Neuronal stem cell (in vitro differentiated cells): ENCODE results near the gene PRR5.
A peak's percentile ranks its signal among the peaks of the same experiment; 100 is the strongest.

Experiments
- DNase-seq: peaks from one replicate; pipeline ENCODE4 v3.0.0-alpha.2; 2013; ENCODE audit warnings: low spot score
- H2AFZ ChIP-seq: one replicate; pipeline ENCODE4 v1.6.1; 2013; ENCODE audit warnings: mild to moderate bottlenecking, low read length, inconsistent platforms
- H2AK5ac ChIP-seq: 2 replicates; pipeline ENCODE4 v1.6.1; 2013; ENCODE audit warnings: low read depth, mild to moderate bottlenecking, inconsistent platforms, low read length, moderate library complexity, mixed read lengths
- H2BK120ac ChIP-seq: 2 replicates; pipeline ENCODE4 v1.6.1; 2013; ENCODE audit warnings: low read depth, mild to moderate bottlenecking, inconsistent platforms, low read length, moderate library complexity, mixed read lengths
- H2BK12ac ChIP-seq: one replicate; pipeline ENCODE4 v1.6.1; 2013; ENCODE audit warnings: low read length, inconsistent platforms
- H2BK15ac ChIP-seq: 2 replicates; pipeline ENCODE4 v1.6.1; 2013; ENCODE audit warnings: mild to moderate bottlenecking, low read length, inconsistent platforms, mixed read lengths
- H2BK5ac ChIP-seq: one replicate; pipeline ENCODE4 v1.6.1; 2013; ENCODE audit warnings: inconsistent platforms, mild to moderate bottlenecking, low read length, moderate library complexity
- H3K14ac ChIP-seq: one replicate; pipeline ENCODE4 v1.6.1; 2013; ENCODE audit warnings: low read length, inconsistent platforms
- H3K18ac ChIP-seq: 2 replicates; pipeline ENCODE4 v1.6.1; 2013; ENCODE audit warnings: low read length, inconsistent platforms
- H3K23ac ChIP-seq: 2 replicates; pipeline ENCODE4 v1.6.1; 2013; ENCODE audit warnings: low read depth, mild to moderate bottlenecking, mixed read lengths, low read length, inconsistent platforms; ENCODE audit not compliant: poor library complexity
- H3K27ac ChIP-seq: replicated peaks from 3 replicates; pipeline ENCODE4 v1.5.1; 2013; ENCODE audit warnings: low read length, inconsistent platforms
- H3K27me3 ChIP-seq, 3 experiments: 2 replicates each; pipeline ENCODE4 v1.6.1; 2013; ENCODE audit warnings: low read length in 3 of 3, mild to moderate bottlenecking in 2 of 3, inconsistent platforms in 1 of 3, low read depth in 1 of 3, mixed read lengths in 1 of 3, moderate library complexity in 1 of 3; ENCODE audit not compliant: control insufficient read depth in 3 of 3, insufficient read depth in 3 of 3
- H3K36me3 ChIP-seq, 2 donors: replicated peaks in 1 of 2; 2 replicates each; pipeline ENCODE4 v1.6.1; 2013; ENCODE audit warnings: low read length in 2 of 2; ENCODE audit not compliant: control insufficient read depth in 2 of 2, insufficient read depth in 2 of 2
- H3K4ac ChIP-seq: 2 replicates; pipeline ENCODE4 v1.6.1; 2013; ENCODE audit warnings: inconsistent platforms, mild to moderate bottlenecking, low read length, moderate library complexity
- H3K4me1 ChIP-seq, 2 donors: 1 replicate in 1 of 2; 2 replicates in 1 of 2; pipeline ENCODE4 v1.6.1; 2013; ENCODE audit warnings: low read length in 2 of 2, low read depth in 1 of 2; ENCODE audit not compliant: control insufficient read depth in 2 of 2, insufficient read depth in 1 of 2
- H3K4me2 ChIP-seq: one replicate; pipeline ENCODE4 v1.6.1; 2013; ENCODE audit warnings: mild to moderate bottlenecking, low read length, inconsistent platforms; ENCODE audit not compliant: insufficient read depth, poor library complexity, severe bottlenecking
- H3K4me3 ChIP-seq, 2 donors: 2 replicates each; pipeline ENCODE4 v1.5.1; 2013; ENCODE audit warnings: low read length in 2 of 2, mild to moderate bottlenecking in 2 of 2, inconsistent platforms in 1 of 2, moderate library complexity in 1 of 2
- H3K79me1 ChIP-seq: one replicate; pipeline ENCODE4 v1.6.1; 2013; ENCODE audit warnings: low read depth, mild to moderate bottlenecking, inconsistent platforms, low read length, moderate library complexity
- H3K9ac ChIP-seq: one replicate; pipeline ENCODE4 v1.6.1; 2013; ENCODE audit warnings: mild to moderate bottlenecking, low read depth, low read length, inconsistent platforms; ENCODE audit not compliant: poor library complexity
- H3K9me3 ChIP-seq, 2 donors: replicated peaks in 1 of 2; 2 replicates each; pipeline versions ENCODE3 to v1.6.1; 2013; ENCODE audit warnings: low read length in 2 of 2, mild to moderate bottlenecking in 2 of 2, inconsistent platforms in 1 of 2, low read depth in 1 of 2, mixed read lengths in 1 of 2, moderate library complexity in 1 of 2; ENCODE audit not compliant: control insufficient read depth in 2 of 2, insufficient read depth in 1 of 2
- H4K8ac ChIP-seq: one replicate; pipeline ENCODE4 v1.6.1; 2013; ENCODE audit warnings: low read depth, mild to moderate bottlenecking, inconsistent platforms, low read length, moderate library complexity
- H4K91ac ChIP-seq: one replicate; pipeline ENCODE4 v1.6.1; 2013; ENCODE audit warnings: low read length, low read depth, mild to moderate bottlenecking, inconsistent platforms; ENCODE audit not compliant: poor library complexity
- WGBS, 2 donors: extraction: QIAGEN DNeasy Blood & Tissue Kit; methylation state at CpG; one replicate each; pipeline ENCODE4 v1.1.7; 2013; ENCODE audit warnings: missing lambda C conversion rate in 2 of 2, mixed read lengths in 1 of 2; ENCODE audit not compliant: insufficient read length in 2 of 2, insufficient replicate concordance in 1 of 2; ENCODE audit errors: extremely low coverage in 2 of 2; 5-methylcytosine and 5-hydroxymethylcytosine counted together

The PRR5 gene

GRCh38 chr22:44780876-44781449, 79.0 kb downstream of the PRR5 start:
- Histone ChIP-seq H4K91ac (no peak overlapping the region), H3K4me3 (no peak overlapping the region), H2AFZ (no peak overlapping the region), H4K8ac (no peak overlapping the region), H3K9ac (no peak overlapping the region), H3K36me3 (no peaks in the 10 kb centered on the region), H3K4ac (no peak overlapping the region), H3K18ac (no peak overlapping the region), H3K27me3 (no peaks in the 10 kb centered on the region), H3K27ac (no peak overlapping the region), H2BK12ac (no peak overlapping the region), H3K23ac (no peak overlapping the region), H3K9me3 (no peaks in the 10 kb centered on the region), H2BK15ac (peak overlapping the region; percentile 26), H2AK5ac (no peak overlapping the region), H3K14ac (no peak overlapping the region), H3K79me1 (no peaks in the 10 kb centered on the region), H2BK5ac (no peak overlapping the region), H2BK120ac (no peak overlapping the region), H3K4me2 (no peak overlapping the region), H3K4me1 (no peaks in the 10 kb centered on the region)
- WGBS, 2 donors = no CpG with 5 or more reads among the region's 17 CpGs
- DNase-seq = no peak

GRCh38 chr22:44782363-44782963, 80.5 kb downstream of the PRR5 start:
- Histone ChIP-seq H3K79me1 (no peaks in the 10 kb centered on the region), H3K14ac (no peak overlapping the region), H3K9me3 (no peaks in the 10 kb centered on the region), H3K4me3 (no peak overlapping the region), H2BK120ac (no peak overlapping the region), H2AK5ac (peak overlapping the region; percentile 35), H2BK5ac (no peak overlapping the region), H3K27me3 (no peaks in the 10 kb centered on the region), H2BK15ac (no peak overlapping the region), H3K4me1 (no peaks in the 10 kb centered on the region), H3K9ac (no peak overlapping the region), H3K4ac (no peak overlapping the region), H3K23ac (no peak overlapping the region), H4K91ac (no peak overlapping the region), H3K4me2 (no peak overlapping the region), H2AFZ (no peak overlapping the region), H3K36me3 (no peaks in the 10 kb centered on the region), H2BK12ac (no peak overlapping the region), H3K27ac (no peak overlapping the region), H4K8ac (no peak overlapping the region), H3K18ac (no peak overlapping the region)
- WGBS, 2 donors = no CpG with 5 or more reads among the region's 17 CpGs
- no peak for DNase-seq

DNA sequence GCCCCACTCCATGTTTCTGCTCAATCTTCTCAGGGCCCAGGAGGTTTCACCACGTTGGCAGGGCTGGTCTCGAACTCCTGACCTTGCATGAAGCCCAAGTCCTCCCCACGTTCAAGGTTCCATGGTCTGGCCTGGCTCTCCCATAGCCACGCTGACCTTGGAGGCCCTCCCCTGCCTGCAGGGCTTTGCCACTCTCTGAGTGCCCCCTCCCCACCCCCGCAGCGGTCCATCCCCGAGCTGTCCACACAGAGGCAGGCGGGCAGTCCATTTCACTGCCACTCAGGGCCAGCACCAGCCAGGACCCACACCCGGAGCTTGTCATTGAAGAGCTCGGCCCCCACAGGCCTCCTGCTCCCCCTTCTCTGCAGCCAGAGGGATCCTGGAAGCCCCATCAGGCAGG, 81.1 kb downstream of the PRR5 start:
- no CpG with 5 or more reads among the region's 10 CpGs for WGBS, 2 donors

DNA sequence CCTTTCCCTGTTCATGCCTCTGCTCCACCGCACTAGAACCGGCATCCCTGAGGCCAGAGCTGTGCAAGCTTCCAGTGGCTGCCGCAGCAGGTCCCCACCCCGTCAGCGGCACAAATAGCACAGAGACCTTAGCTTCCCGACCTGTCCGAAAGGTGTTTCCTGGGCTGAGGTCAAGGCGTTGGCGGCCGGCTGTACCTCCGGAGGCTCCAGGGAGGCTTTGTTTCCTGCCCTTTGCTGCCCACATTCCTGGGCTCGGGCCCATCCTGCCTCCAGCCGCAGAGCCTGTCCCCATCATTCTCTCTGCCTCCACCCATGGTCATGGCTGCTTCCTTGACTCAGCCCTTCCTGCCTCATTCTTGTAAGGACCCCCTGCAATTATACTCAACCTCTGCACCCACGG, 81.6 kb downstream of the PRR5 start:
- no peak overlapping the region for H3K23ac ChIP-seq
- no peaks in the 10 kb centered on the region for H3K4me1 ChIP-seq
- WGBS, 2 donors = no CpG with 5 or more reads among the region's 14 CpGs
- no peaks in the 10 kb centered on the region for H3K27me3 ChIP-seq
- no peak overlapping the region for H4K8ac ChIP-seq
- no peak overlapping the region for H3K27ac ChIP-seq
- no peak overlapping the region for H3K4ac ChIP-seq
- no peak overlapping the region for H3K4me2 ChIP-seq
- no peaks in the 10 kb centered on the region for H3K36me3 ChIP-seq
- H2BK15ac ChIP-seq = peak overlapping the region; percentile 55
- H3K9ac ChIP-seq = no peak overlapping the region
- no peaks in the 10 kb centered on the region for H3K79me1 ChIP-seq
- no peak overlapping the region for H3K14ac ChIP-seq
- H3K4me3 ChIP-seq = no peak overlapping the region
- no peak overlapping the region for H2BK12ac ChIP-seq
- no peak overlapping the region for H2AFZ ChIP-seq
- H2BK5ac ChIP-seq = peak overlapping the region; percentile 60
- no peak overlapping the region for H4K91ac ChIP-seq
- no peak overlapping the region for H2AK5ac ChIP-seq
- no peak overlapping the region for H2BK120ac ChIP-seq
- H3K9me3 ChIP-seq = no peaks in the 10 kb centered on the region
- no peak overlapping the region for H3K18ac ChIP-seq
- no peak for DNase-seq

More for the DNA sequence above, 81.1 kb downstream of the PRR5 start:
- Histone ChIP-seq H3K79me1 (no peaks in the 10 kb centered on the region), H2AK5ac (peak overlapping the region; percentile 35), H3K9me3 (no peaks in the 10 kb centered on the region), H3K9ac (no peak overlapping the region), H2BK5ac (peak overlapping the region; percentile 60), H3K4me1 (no peaks in the 10 kb centered on the region), H2BK12ac (no peak overlapping the region), H3K27me3 (no peaks in the 10 kb centered on the region), H3K36me3 (no peaks in the 10 kb centered on the region), H3K14ac (no peak overlapping the region), H4K8ac (no peak overlapping the region), H3K4me3 (no peak overlapping the region), H2BK15ac (peak overlapping the region; percentile 55), H3K4ac (no peak overlapping the region), H2AFZ (no peak overlapping the region), H3K4me2 (no peak overlapping the region), H2BK120ac (no peak overlapping the region), H3K23ac (no peak overlapping the region), H3K18ac (peak overlapping the region; percentile 60), H3K27ac (no peak overlapping the region), H4K91ac (no peak overlapping the region)
- DNase-seq = no peak
